Endothelial cell of umbilical vein (primary cell): ENCODE results near the gene SPOCD1. TPM values are rescaled to one million over a fixed set of nuclear protein-coding genes. Genes with fewer than 3 reads are reported as not detected.

Source experiments
- BruUV-seq: library from RNA; stranded (reverse); fragments of 400-500 nt; replicated peaks from 2 replicates; lab custom pipeline; 2021; lab: Mats Ljungman, UMichigan
- CTCF ChIA-PET: fragments of 300-600, 350-600 bp; sonication (Branson Sonifier 250); formaldehyde crosslinking; loops from one replicate; lab custom pipeline; 2021; ENCODE audit warnings: antibody characterized with exemption, inconsistent platforms; lab: Charles Lee
- POLR2A ChIA-PET: fragments of 300-600, 350-600 bp; sonication (Branson Sonifier 250); formaldehyde crosslinking; loops from one replicate; lab custom pipeline; 2021; ENCODE audit warnings: antibody characterized with exemption, inconsistent platforms; lab: Charles Lee
- DNase-seq: peaks from one replicate; pipeline ENCODE4 v3.0.0-alpha.2; 2011; ENCODE audit warnings: low read depth, low spot score
- FAIRE-seq: peaks from 2 replicates; lab custom pipeline; 2011; peaks lifted over from hg19 to GRCh38; lab: Jason Lieb, UNC
- H2AFZ ChIP-seq: 2 replicates; pipeline ENCODE4 v1.6.0; 2012; ENCODE audit warnings: low read depth, low read length, control low read depth, inconsistent platforms
- H3K27ac ChIP-seq: 2 replicates; pipeline ENCODE4 v1.5.1; 2011; ENCODE audit warnings: low read depth, mild to moderate bottlenecking, control low read depth, low read length, moderate library complexity; ENCODE audit not compliant: insufficient read depth
- H3K27me3 ChIP-seq, 2 experiments: 2 replicates each; pipeline versions ENCODE4 v1.6.0 to v1.6.1; 2011; ENCODE audit warnings: low read length in 2 of 2, mixed read lengths in 1 of 2; ENCODE audit not compliant: control insufficient read depth in 2 of 2, insufficient read depth in 2 of 2
- H3K36me3 ChIP-seq, 2 experiments: 2 replicates in 1 of 2; 3 replicates in 1 of 2; pipeline ENCODE4 v1.5.1; 2011; ENCODE audit warnings: low read length in 2 of 2, mild to moderate bottlenecking in 1 of 2, moderate library complexity in 1 of 2; ENCODE audit not compliant: control insufficient read depth in 2 of 2, insufficient read depth in 2 of 2; ENCODE audit errors: extremely low read depth in 1 of 2
- H3K4me1 ChIP-seq: 3 replicates; pipeline ENCODE4 v1.5.1; 2011; ENCODE audit warnings: mild to moderate bottlenecking, low read length; ENCODE audit not compliant: control insufficient read depth, insufficient read depth; ENCODE audit errors: extremely low read depth
- H3K4me2 ChIP-seq: 2 replicates; pipeline ENCODE4 v1.6.1; 2011; ENCODE audit warnings: low read length, control low read depth, mixed read lengths; ENCODE audit not compliant: insufficient read depth
- H3K4me3 ChIP-seq, 3 experiments: fragments of 200-600 bp in 1 of 3; sonication (generic), shearing (Covaris generic) in 1 of 3; replicated peaks in 1 of 3; 2 replicates each; pipeline ENCODE4 v1.5.1; 2011 to 2016; ENCODE audit warnings: control low read depth in 3 of 3, low read length in 3 of 3, mild to moderate bottlenecking in 2 of 3, inconsistent platforms in 1 of 3, low read depth in 1 of 3, moderate library complexity in 1 of 3; ENCODE audit not compliant: insufficient read depth in 1 of 3
- H3K79me2 ChIP-seq: 2 replicates; pipeline ENCODE4 v1.6.0; 2012; ENCODE audit warnings: low read length, inconsistent platforms; ENCODE audit not compliant: control insufficient read depth, insufficient read depth
- H3K9ac ChIP-seq: replicated peaks from 2 replicates; pipeline ENCODE3; 2011; ENCODE audit warnings: low read length, control low read depth; ENCODE audit not compliant: insufficient read depth; ENCODE audit errors: extremely low read depth
- H3K9me1 ChIP-seq: replicated peaks from 3 replicates; pipeline ENCODE4 v1.6.0; 2011; ENCODE audit warnings: mild to moderate bottlenecking, low read length; ENCODE audit not compliant: control insufficient read depth, insufficient read depth; ENCODE audit errors: extremely low read depth
- H3K9me3 ChIP-seq: replicated peaks from 2 replicates; pipeline ENCODE4 v1.5.1; 2012; ENCODE audit warnings: low read length, inconsistent platforms; ENCODE audit not compliant: control insufficient read depth, insufficient read depth
- H4K20me1 ChIP-seq: replicated peaks from 2 replicates; pipeline ENCODE3; 2011; ENCODE audit warnings: mild to moderate bottlenecking, low read length; ENCODE audit not compliant: control insufficient read depth, insufficient read depth; ENCODE audit errors: extremely low read depth
- EZH2 ChIP-seq: IDR thresholded peaks from 2 replicates; pipeline ENCODE4 v1.6.1; 2012; ENCODE audit warnings: borderline replicate concordance, low read depth, mild to moderate bottlenecking, moderate library complexity, low read length, inconsistent platforms; ENCODE audit not compliant: severe bottlenecking
- dilution Hi-C: fragments of 300-500 bp; cut with MboI; formaldehyde crosslinking; loops from one replicate; pipeline ENCODE4 v1.15.0; 2019; ENCODE audit warnings: low sequenced_read_pairs; ENCODE audit not compliant: extremely low pct_ligation_motif_present
- intact Hi-C: fragments of 100-400 bp; cut with micrococcal nuclease; formaldehyde crosslinking; loops from one replicate; pipeline ENCODE4 v1.10.0; 2022
- polyA plus RNA-seq, 4 experiments: library from polyadenylated mRNA; depleted of rRNA in 3 of 4; stranded (reverse) in 3 of 4; unstranded in 1 of 4; fragments of >200 nt; gene quantifications; 2 replicates each; pipeline versions ENCODE4 v1.2.1 to v1.2.3, GENCODE V29; 2011 to 2012; ENCODE audit warnings: missing spikeins in 1 of 4
- total RNA-seq: library from RNA; stranded (reverse); gene quantifications from 2 replicates; pipeline ENCODE4 v1.2.3, GENCODE V29; 2021
- TF ChIP-seq, protein P1 (sequence below), 2 donors: IDR thresholded peaks; 1 replicate in 1 of 2; 2 replicates in 1 of 2; pipeline ENCODE4 v1.5.1; 2011; ENCODE audit warnings: low read length in 2 of 2, mild to moderate bottlenecking in 2 of 2, moderate library complexity in 2 of 2, control low read depth in 1 of 2, inconsistent platforms in 1 of 2, low read depth in 1 of 2; ENCODE audit not compliant: insufficient read depth in 1 of 2; ENCODE audit errors: extremely low read depth in 1 of 2
- TF ChIP-seq, protein P2 (sequence below): IDR thresholded peaks from 2 replicates; pipeline ENCODE4 v1.6.1; 2011; ENCODE audit not compliant: insufficient read depth, insufficient read length

The SPOCD1 gene
- total and polyA plus RNA-seq, 2 donors (not counting 3 experiments of a cell fraction or from before 2014, with no cell fraction given): 0.27 to 33.0 TPM

DNA sequence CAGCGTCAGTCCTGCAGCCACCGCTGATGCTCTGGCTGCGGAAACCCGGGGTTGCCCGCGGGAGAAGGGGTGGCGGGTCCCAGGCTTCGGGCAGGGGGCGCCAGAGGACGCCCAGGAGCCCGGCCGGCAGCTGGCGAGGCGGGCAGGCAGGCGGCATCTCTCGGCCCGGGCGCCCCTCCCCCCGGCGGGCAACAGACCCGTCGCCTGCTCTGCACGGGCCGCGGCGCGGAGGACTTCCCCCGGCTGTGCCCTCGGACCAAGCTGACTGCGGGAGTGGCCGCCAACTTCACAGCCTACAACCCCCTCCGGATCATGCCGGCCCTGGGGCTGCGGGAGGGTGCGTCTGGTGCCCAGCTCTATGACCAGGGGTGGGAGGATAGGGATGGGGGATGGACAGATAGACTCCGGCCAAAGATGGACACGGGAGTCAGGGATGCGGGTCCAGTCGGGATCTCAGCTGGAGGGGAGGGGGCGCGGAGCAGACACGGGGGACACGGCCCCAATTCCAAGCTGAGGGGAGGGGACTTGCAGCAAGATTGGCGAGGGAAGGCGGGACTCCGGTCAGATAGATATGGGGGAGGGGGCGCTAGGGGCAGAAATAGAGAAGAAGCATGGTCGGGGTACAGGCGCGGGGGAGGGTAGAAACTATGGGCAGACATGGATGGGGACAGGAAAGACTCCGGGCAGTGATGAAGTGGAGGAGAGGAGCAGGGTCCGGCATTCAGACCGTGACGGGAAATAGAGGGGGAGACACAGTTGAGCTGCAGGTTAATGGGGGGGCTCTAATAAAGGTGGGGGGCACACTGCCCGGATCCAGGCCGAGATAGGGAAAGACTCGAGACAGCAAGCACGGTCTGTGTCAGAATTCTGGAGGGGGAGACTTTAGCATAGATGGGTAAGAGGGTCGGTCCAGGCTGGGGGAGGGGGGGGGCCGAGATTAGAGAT is 52.8 kb downstream of the SPOCD1 start:
- Histone ChIP-seq H3K4me3 (peak overlapping the region; percentile 40 to 42 (median 42)), H3K27me3 (peaks cover 3 to 4% of the 10 kb centered on the region in 2 experiments), H3K4me2 (peak overlapping the region; percentile 54), H4K20me1 (no peaks in the 10 kb centered on the region), H3K9ac (no peak overlapping the region), H3K36me3 (no peaks in the 10 kb centered on the region), H3K9me1 (no peaks in the 10 kb centered on the region), H3K27ac (no peak overlapping the region), H3K4me1 (peaks cover 26% of the 10 kb centered on the region), H2AFZ (peak overlapping the region; percentile 86), H3K9me3 (no peaks in the 10 kb centered on the region), H3K79me2 (no peaks in the 10 kb centered on the region)
- ChIA-PET POLR2A (interaction anchor here (0.6 to 0.7 kb wide), 2 partner anchors 10 to 214 kb away, joined by 3 to 4 read pairs; no protein-coding TSS in a partner anchor), CTCF (interaction anchor here (0.7 to 8.5 kb wide), 18 partner anchors 9 to 300 kb away, joined by 3 to 102 read pairs (median 4); partner anchors contain the start of gene PTP4A2)
- no TSS peak for BruUV-seq
- DNase-seq (peak; percentile 63), FAIRE-seq (no peak)
- intact Hi-C loops: loop anchor here (1.0 kb wide), 2 partner anchors 25 to 201 kb away; no protein-coding TSS in a partner anchor
- TF ChIP-seq, protein P1, sequence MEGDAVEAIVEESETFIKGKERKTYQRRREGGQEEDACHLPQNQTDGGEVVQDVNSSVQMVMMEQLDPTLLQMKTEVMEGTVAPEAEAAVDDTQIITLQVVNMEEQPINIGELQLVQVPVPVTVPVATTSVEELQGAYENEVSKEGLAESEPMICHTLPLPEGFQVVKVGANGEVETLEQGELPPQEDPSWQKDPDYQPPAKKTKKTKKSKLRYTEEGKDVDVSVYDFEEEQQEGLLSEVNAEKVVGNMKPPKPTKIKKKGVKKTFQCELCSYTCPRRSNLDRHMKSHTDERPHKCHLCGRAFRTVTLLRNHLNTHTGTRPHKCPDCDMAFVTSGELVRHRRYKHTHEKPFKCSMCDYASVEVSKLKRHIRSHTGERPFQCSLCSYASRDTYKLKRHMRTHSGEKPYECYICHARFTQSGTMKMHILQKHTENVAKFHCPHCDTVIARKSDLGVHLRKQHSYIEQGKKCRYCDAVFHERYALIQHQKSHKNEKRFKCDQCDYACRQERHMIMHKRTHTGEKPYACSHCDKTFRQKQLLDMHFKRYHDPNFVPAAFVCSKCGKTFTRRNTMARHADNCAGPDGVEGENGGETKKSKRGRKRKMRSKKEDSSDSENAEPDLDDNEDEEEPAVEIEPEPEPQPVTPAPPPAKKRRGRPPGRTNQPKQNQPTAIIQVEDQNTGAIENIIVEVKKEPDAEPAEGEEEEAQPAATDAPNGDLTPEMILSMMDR (IDR thresholded peaks at IDR 0.05; ENCODE audit: extremely low read depth in 1 of 2, insufficient read depth in 1 of 2, low read depth in 1 of 2, low read length in 2 of 2): peak; percentile 55 to 78
- TF ChIP-seq, protein P2, sequence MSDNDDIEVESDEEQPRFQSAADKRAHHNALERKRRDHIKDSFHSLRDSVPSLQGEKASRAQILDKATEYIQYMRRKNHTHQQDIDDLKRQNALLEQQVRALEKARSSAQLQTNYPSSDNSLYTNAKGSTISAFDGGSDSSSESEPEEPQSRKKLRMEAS: no peak
- TF ChIP-seq EZH2: peak; percentile 62
- dilution Hi-C loops: no loop called here
